ENCODE data around the gene DNAH5. TPM values are rescaled to one million over a fixed set of nuclear protein-coding genes. Genes with fewer than 3 reads are reported as not detected.

DNAH5 gene
- polyA plus RNA-seq, 3 donors = not detected

- Histone ChIP-seq H3K4me1 (ENCODE audit: control insufficient read depth in 1 of 2, insufficient read depth in 2 of 2, low read length in 2 of 2) (no peaks in the 10 kb centered on the region), H3K79me2 (ENCODE audit: insufficient read depth, low read length) (no peaks in the 10 kb centered on the region), H3K4me2 (replicated peaks; ENCODE audit: extremely low read depth, low read length, poor library complexity, severe bottlenecking) (no peak overlapping the region), H2AFZ (ENCODE audit: insufficient read depth, low read depth, low read length, poor library complexity, severe bottlenecking) (no peak overlapping the region), H4K20me1 (ENCODE audit: insufficient read depth, low read length) (no peaks in the 10 kb centered on the region), H3K36me3 (replicated peaks in 1 of 2; ENCODE audit: control insufficient read depth in 1 of 2, insufficient read depth in 2 of 2, low read length in 2 of 2) (no peaks in the 10 kb centered on the region), H3K27ac (ENCODE audit: low read depth in 1 of 2, low read length in 2 of 2) (no peak overlapping the region), H3K9ac (ENCODE audit: insufficient read depth, low read length, poor library complexity, severe bottlenecking) (no peak overlapping the region), H3K4me3 (replicated peaks in 1 of 3; ENCODE audit: low read depth in 2 of 3, low read length in 3 of 3) (no peak overlapping the region), H3K27me3 (ENCODE audit: control insufficient read depth in 2 of 2, insufficient read depth in 2 of 2, low read length in 2 of 2) (no peaks in the 10 kb centered on the region), H3K9me3 (replicated peaks in 1 of 2; ENCODE audit: control insufficient read depth in 1 of 2, insufficient read depth in 1 of 2, low read length in 2 of 2) (no peaks in the 10 kb centered on the region)
- Mint-ChIP-seq H3K4me3 (no peak overlapping the region), H3K27me3 (ENCODE audit: low read depth in 3 of 3) (peaks cover 0 to 1% (median 0%) of the 10 kb centered on the region in 3 donors), H3K27ac (no peak overlapping the region), H3K9me3 (peaks cover 0 to 3% (median 0%) of the 10 kb centered on the region in 7 donors), H3K36me3 (no peaks in the 10 kb centered on the region), H3K4me1 (no peaks in the 10 kb centered on the region)
- no peak for TF ChIP-seq CTCF (IDR thresholded peaks at IDR 0.05)
- intact Hi-C loops (cut with micrococcal nuclease) = no loop called here
- WGBS (ENCODE audit: insufficient coverage) = 66% methylated on average over 3 of the region's 3 CpGs
- DNase-seq = no peak
Measured at GRCh38 chr5:13664377-13664776, 280.1 kb downstream of the DNAH5 start.

GRCh38 chr5:13662626-13663025 lies 281.9 kb downstream of the DNAH5 start:
- Mint-ChIP-seq H3K36me3 (no peaks in the 10 kb centered on the region), H3K4me1 (no peaks in the 10 kb centered on the region), H3K27me3 (ENCODE audit: low read depth in 3 of 3) (peaks cover 0 to 1% (median 0%) of the 10 kb centered on the region in 3 donors), H3K4me3 (no peak overlapping the region), H3K9me3 (peaks cover 0 to 3% (median 0%) of the 10 kb centered on the region in 7 donors), H3K27ac (no peak overlapping the region)
- H3K79me2 ChIP-seq (ENCODE audit: insufficient read depth, low read length) = no peaks in the 10 kb centered on the region
- no peak for DNase-seq
- H3K9me3 ChIP-seq (replicated peaks in 1 of 2; ENCODE audit: control insufficient read depth in 1 of 2, insufficient read depth in 1 of 2, low read length in 2 of 2) = no peaks in the 10 kb centered on the region
- no peaks in the 10 kb centered on the region for H4K20me1 ChIP-seq (ENCODE audit: insufficient read depth, low read length)
- H3K27ac ChIP-seq (ENCODE audit: low read depth in 1 of 2, low read length in 2 of 2) = no peak overlapping the region
- H3K36me3 ChIP-seq (replicated peaks in 1 of 2; ENCODE audit: control insufficient read depth in 1 of 2, insufficient read depth in 2 of 2, low read length in 2 of 2) = no peaks in the 10 kb centered on the region
- no peak overlapping the region for H3K9ac ChIP-seq (ENCODE audit: insufficient read depth, low read length, poor library complexity, severe bottlenecking)
- no peak overlapping the region for H2AFZ ChIP-seq (ENCODE audit: insufficient read depth, low read depth, low read length, poor library complexity, severe bottlenecking)
- intact Hi-C loops (cut with micrococcal nuclease) = no loop called here
- H3K4me1 ChIP-seq (ENCODE audit: control insufficient read depth in 1 of 2, insufficient read depth in 2 of 2, low read length in 2 of 2) = no peaks in the 10 kb centered on the region
- no peak overlapping the region for H3K4me3 ChIP-seq (replicated peaks in 1 of 3; ENCODE audit: low read depth in 2 of 3, low read length in 3 of 3)
- no peak for TF ChIP-seq CTCF (IDR thresholded peaks at IDR 0.05)
- no peak overlapping the region for H3K4me2 ChIP-seq (replicated peaks; ENCODE audit: extremely low read depth, low read length, poor library complexity, severe bottlenecking)
- H3K27me3 ChIP-seq (ENCODE audit: control insufficient read depth in 2 of 2, insufficient read depth in 2 of 2, low read length in 2 of 2) = no peaks in the 10 kb centered on the region
